Measurements from ENCODE around the gene ATXN2. TPM values are rescaled to one million over a fixed set of nuclear protein-coding genes. Genes with fewer than 3 reads are reported as not detected.

Gene ATXN2
- total and polyA plus RNA-seq, 9 of the 15 experiments (the other 6 are each of a cell fraction or from before 2014, with no cell fraction given): 16.8 to 67.8 (median 29.3) TPM

DNA sequence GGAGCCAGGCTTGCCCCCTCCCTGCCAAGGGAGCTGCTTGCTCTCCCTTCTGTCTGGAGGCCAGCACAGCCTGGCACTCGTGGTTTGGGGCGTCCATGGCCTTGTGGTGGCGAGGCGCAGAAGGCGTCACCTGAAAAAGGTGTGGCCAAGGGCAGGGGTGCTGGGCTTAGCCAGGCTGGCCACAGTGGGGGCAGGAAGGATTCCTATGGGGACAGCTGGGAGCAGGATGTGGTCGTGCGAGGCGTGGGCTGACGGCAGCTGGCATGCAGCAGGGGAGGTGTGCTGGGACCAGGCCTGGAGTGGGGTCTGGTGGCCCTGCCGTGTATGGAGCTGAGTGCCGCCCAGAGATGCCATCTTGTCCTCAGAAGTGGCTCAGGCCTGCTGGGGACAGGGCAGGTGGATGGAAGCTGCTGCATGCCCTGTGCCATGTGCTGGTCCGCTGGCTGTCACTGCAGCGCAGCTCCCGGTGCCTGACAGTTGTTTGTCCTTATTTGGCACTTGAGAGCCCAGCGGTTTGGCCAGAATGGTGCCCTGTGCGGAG lies 163.4 kb downstream of the ATXN2 start:
- ChIA-PET POLR2A (interaction anchor here (1.0 to 2.1 kb wide), 2 partner anchors 10 to 237 kb away, joined by 3 to 11 read pairs; no protein-coding TSS in a partner anchor), CTCF (ENCODE audit: low intra/inter-chr PET ratio) (no interaction called here)
- no peak for DNase-seq (ENCODE audit: extremely low read depth in 1 of 4, low spot score in 3 of 4)
- peaks cover 70% of the 10 kb centered on the region; the same call in 2 of the 3 replicates for H3K36me3 ChIP-seq (ENCODE audit: control insufficient read depth, insufficient read depth, low read length)
- H3K4me3 ChIP-seq: no peak overlapping the region
- peak; percentile 61 for TF ChIP-seq POLR2G (IDR thresholded peaks at IDR 0.05; ENCODE audit: low read depth, low read length)
- no peak for TF ChIP-seq HDAC8 (tag; IDR thresholded peaks at IDR 0.05)
- TF ChIP-seq RBM22 (IDR thresholded peaks at IDR 0.05; ENCODE audit: low read depth, low read length, poor library complexity, severe bottlenecking): peak; percentile 88
- intact Hi-C loops (cut with micrococcal nuclease) (no loop called here), in situ Hi-C loops (cut with MboI) (no loop called here)
- no peak for ATAC-seq
- peaks cover 94% of the 10 kb centered on the region for H3K79me2 ChIP-seq (ENCODE audit: control insufficient read depth, insufficient read depth, low read length)
- 93% methylated on average over 13 of the region's 16 CpGs for WGBS (ENCODE audit: insufficient coverage, low coverage, missing lambda C conversion rate)
- H3K4me1 ChIP-seq (replicated peaks in 1 of 2; ENCODE audit: control insufficient read depth in 2 of 2, insufficient read depth in 2 of 2, low read length in 2 of 2): peaks cover 22 to 40% of the 10 kb centered on the region in 2 experiments
- H3K9ac ChIP-seq (ENCODE audit: insufficient read depth in 1 of 2, low read depth in 2 of 2, low read length in 2 of 2): peak overlapping the region in 1 of 2 experiments; percentile 70; a peak in 2 of 4 replicates
- no peak overlapping the region for H3K27ac ChIP-seq (ENCODE audit: extremely low read depth, low read depth, low read length)
- no peak overlapping the region for H2AFZ ChIP-seq (ENCODE audit: low read depth, low read length)
- peaks cover 38% of the 10 kb centered on the region for H4K20me1 ChIP-seq (replicated peaks; ENCODE audit: control insufficient read depth, insufficient read depth, low read length)
- H3K27me3 ChIP-seq (ENCODE audit: control insufficient read depth in 2 of 2, insufficient read depth in 2 of 2, low read length in 2 of 2): no peaks in the 10 kb centered on the region
- H3K9me3 ChIP-seq (replicated peaks; ENCODE audit: control insufficient read depth, insufficient read depth, low read depth, low read length): no peaks in the 10 kb centered on the region
- peaks cover 3% of the 10 kb centered on the region for H3K9me1 ChIP-seq (ENCODE audit: control insufficient read depth, insufficient read depth, low read length)
- FAIRE-seq: no peak
- no TSS peak for BruUV-seq (replicated peaks)
- H3K4me2 ChIP-seq (ENCODE audit: insufficient read depth, low read length): no peak overlapping the region

DNA sequence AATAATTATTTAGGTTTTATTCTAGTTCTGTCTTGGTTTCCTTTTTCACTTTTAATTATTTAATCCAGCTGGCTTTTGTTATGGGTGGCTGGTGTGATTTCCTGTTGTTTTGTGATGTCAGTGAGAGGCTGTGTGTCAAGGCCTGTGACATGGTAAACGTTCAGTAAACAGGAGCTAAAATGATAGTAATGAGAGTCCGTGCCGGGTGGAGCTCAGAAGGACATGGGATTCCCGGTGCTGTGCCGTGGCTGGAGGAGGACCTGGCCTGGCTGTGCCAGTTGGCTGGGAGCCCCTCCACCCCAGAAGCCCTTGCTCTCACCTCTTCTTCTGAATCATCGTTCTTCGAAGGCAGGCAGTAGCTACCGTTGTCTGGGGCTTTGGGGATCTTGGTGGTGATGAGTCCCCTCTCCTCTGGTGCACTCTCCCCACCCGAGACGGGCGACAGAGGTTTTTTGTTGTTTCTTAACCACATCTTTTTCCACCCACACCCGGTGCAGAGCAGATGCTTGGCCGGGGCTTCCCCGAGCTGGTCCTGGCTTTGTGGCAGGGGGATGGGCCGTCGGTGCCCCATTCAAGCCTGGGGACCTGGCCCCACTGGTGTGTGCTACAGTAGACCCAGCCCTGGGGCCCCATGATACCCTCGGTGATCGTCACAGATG lies 164.3 kb downstream of the ATXN2 start:
- no peak overlapping the region for H2AFZ ChIP-seq (ENCODE audit: low read depth, low read length)
- peak; percentile 35 for FAIRE-seq
- ChIA-PET POLR2A (interaction anchor here (1.0 to 2.3 kb wide), 6 partner anchors 9 to 16 kb away, joined by 3 to 16 read pairs (median 4); no protein-coding TSS in a partner anchor), CTCF (ENCODE audit: low intra/inter-chr PET ratio) (no interaction called here)
- no TSS peak for BruUV-seq (replicated peaks)
- H4K20me1 ChIP-seq (replicated peaks; ENCODE audit: control insufficient read depth, insufficient read depth, low read length): peaks cover 41% of the 10 kb centered on the region
- ATAC-seq: no peak
- H3K4me2 ChIP-seq (ENCODE audit: insufficient read depth, low read length): no peak overlapping the region
- H3K4me3 ChIP-seq: no peak overlapping the region
- 0 out of 3 replicates have a peak overlapping the region, but pooled peaks have one; percentile 20 for H3K27ac ChIP-seq (ENCODE audit: extremely low read depth, low read depth, low read length)
- intact Hi-C loops (cut with micrococcal nuclease) (no loop called here), in situ Hi-C loops (cut with MboI) (no loop called here)
- H3K9ac ChIP-seq (ENCODE audit: insufficient read depth in 1 of 2, low read depth in 2 of 2, low read length in 2 of 2): peak overlapping the region; percentile 9 to 85; a peak in 3 of 4 replicates
- peaks cover 22 to 49% of the 10 kb centered on the region in 2 experiments for H3K4me1 ChIP-seq (replicated peaks in 1 of 2; ENCODE audit: control insufficient read depth in 2 of 2, insufficient read depth in 2 of 2, low read length in 2 of 2)
- no peaks in the 10 kb centered on the region for H3K9me3 ChIP-seq (replicated peaks; ENCODE audit: control insufficient read depth, insufficient read depth, low read depth, low read length)
- no peaks in the 10 kb centered on the region for H3K27me3 ChIP-seq (ENCODE audit: control insufficient read depth in 2 of 2, insufficient read depth in 2 of 2, low read length in 2 of 2)
- 74% methylated on average over 18 of the region's 18 CpGs for WGBS (ENCODE audit: insufficient coverage, low coverage, missing lambda C conversion rate)
- H3K79me2 ChIP-seq (ENCODE audit: control insufficient read depth, insufficient read depth, low read length): peaks cover 94% of the 10 kb centered on the region
- H3K9me1 ChIP-seq (ENCODE audit: control insufficient read depth, insufficient read depth, low read length): no peaks in the 10 kb centered on the region
- DNase-seq (ENCODE audit: extremely low read depth in 1 of 4, low spot score in 3 of 4): no peak
- peaks cover 69% of the 10 kb centered on the region; the same call in 2 of the 3 replicates for H3K36me3 ChIP-seq (ENCODE audit: control insufficient read depth, insufficient read depth, low read length)
- TF ChIP-seq RFX7 (CRISPR knock-in tag; IDR thresholded peaks at IDR 0.05) (no peak), PCBP1 (IDR thresholded peaks at IDR 0.05; ENCODE audit: low read depth, low read length, poor library complexity, severe bottlenecking) (no peak), LARP7 (IDR thresholded peaks at IDR 0.05) (no peak), XRCC3 (IDR thresholded peaks at IDR 0.05) (no peak), ZBED1 (IDR thresholded peaks at IDR 0.05) (no peak), ZNF644 (tag; IDR thresholded peaks at IDR 0.05; ENCODE audit: low read depth) (no peak), RNF2 (IDR thresholded peaks at IDR 0.05) (no peak), ARNT (IDR thresholded peaks at IDR 0.05) (no peak), GTF2A2 (tag; IDR thresholded peaks at IDR 0.05) (no peak)
- TF ChIP-seq, protein P1, sequence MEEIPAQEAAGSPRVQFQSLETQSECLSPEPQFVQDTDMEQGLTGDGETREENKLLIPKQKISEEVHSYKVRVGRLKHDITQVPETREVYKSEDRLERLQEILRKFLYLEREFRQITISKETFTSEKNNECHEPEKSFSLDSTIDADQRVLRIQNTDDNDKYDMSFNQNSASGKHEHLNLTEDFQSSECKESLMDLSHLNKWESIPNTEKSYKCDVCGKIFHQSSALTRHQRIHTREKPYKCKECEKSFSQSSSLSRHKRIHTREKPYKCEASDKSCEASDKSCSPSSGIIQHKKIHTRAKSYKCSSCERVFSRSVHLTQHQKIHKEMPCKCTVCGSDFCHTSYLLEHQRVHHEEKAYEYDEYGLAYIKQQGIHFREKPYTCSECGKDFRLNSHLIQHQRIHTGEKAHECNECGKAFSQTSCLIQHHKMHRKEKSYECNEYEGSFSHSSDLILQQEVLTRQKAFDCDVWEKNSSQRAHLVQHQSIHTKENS (CRISPR knock-in tag; IDR thresholded peaks at IDR 0.05): no peak
- TF ChIP-seq, protein P2, sequence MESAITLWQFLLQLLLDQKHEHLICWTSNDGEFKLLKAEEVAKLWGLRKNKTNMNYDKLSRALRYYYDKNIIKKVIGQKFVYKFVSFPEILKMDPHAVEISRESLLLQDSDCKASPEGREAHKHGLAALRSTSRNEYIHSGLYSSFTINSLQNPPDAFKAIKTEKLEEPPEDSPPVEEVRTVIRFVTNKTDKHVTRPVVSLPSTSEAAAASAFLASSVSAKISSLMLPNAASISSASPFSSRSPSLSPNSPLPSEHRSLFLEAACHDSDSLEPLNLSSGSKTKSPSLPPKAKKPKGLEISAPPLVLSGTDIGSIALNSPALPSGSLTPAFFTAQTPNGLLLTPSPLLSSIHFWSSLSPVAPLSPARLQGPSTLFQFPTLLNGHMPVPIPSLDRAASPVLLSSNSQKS (CRISPR knock-in tag; IDR thresholded peaks at IDR 0.05): no peak

Data from K562 (cell line).